ENCODE data around the gene PPIF. TPM values are rescaled to one million over a fixed set of nuclear protein-coding genes. Genes with fewer than 3 reads are reported as not detected.

PPIF gene
- total and polyA plus RNA-seq, 2 donors (not counting 1 experiment from before 2014, with no cell fraction given), result 50.4 to 100 TPM

- Mint-ChIP-seq H3K9me3 (ENCODE audit: insufficient read depth) (no peaks in the 10 kb centered on the region), H3K27ac (no peak overlapping the region), H3K27me3 (no peaks in the 10 kb centered on the region), H3K4me1 (no peaks in the 10 kb centered on the region), H3K4me3 (no peak overlapping the region)
- Histone ChIP-seq H3K27ac (ENCODE audit: low read length in 2 of 2) (no peak overlapping the region), H3K79me2 (ENCODE audit: control insufficient read depth, insufficient read depth, low read length) (no peaks in the 10 kb centered on the region), H3K4me2 (replicated peaks; ENCODE audit: low read depth, low read length, poor library complexity, severe bottlenecking) (no peak overlapping the region), H3K4me3 (ENCODE audit: control extremely low read depth in 1 of 5, extremely low read depth in 1 of 5, insufficient read depth in 1 of 5, low read depth in 2 of 5, low read length in 4 of 5) (no peak overlapping the region), H3K36me3 (replicated peaks in 1 of 2; ENCODE audit: control extremely low read depth in 1 of 2, control insufficient read depth in 1 of 2, extremely low read depth in 1 of 2, insufficient read depth in 2 of 2, low read length in 1 of 2) (no peaks in the 10 kb centered on the region), H3K27me3 (replicated peaks in 1 of 4; ENCODE audit: control extremely low read depth in 1 of 4, control insufficient read depth in 3 of 4, insufficient read depth in 4 of 4, low read length in 3 of 4) (peaks cover 0 to 4% (median 1%) of the 10 kb centered on the region in 4 experiments), H3K9ac (ENCODE audit: low read length) (no peak overlapping the region), H4K20me1 (ENCODE audit: control insufficient read depth, insufficient read depth, low read length, poor library complexity, severe bottlenecking) (no peaks in the 10 kb centered on the region), H2AFZ (ENCODE audit: insufficient read depth, low read depth, low read length, poor library complexity, severe bottlenecking) (no peak overlapping the region), H3K9me3 (ENCODE audit: control extremely low read depth in 1 of 3, control insufficient read depth in 2 of 3, insufficient read depth in 1 of 3, low read length in 2 of 3) (no peaks in the 10 kb centered on the region), H3K4me1 (ENCODE audit: control insufficient read depth in 2 of 2, insufficient read depth in 2 of 2, low read length in 2 of 2) (no peaks in the 10 kb centered on the region)
- DNase-seq (no peak), ATAC-seq (ENCODE audit: low read depth) (no peak)
- no peak for TF ChIP-seq EZH2 (IDR thresholded peaks at IDR 0.05; ENCODE audit: borderline replicate concordance, insufficient read depth, low read depth, low read length, poor library complexity, severe bottlenecking)
- WGBS (ENCODE audit: insufficient coverage), result 92% methylated on average over 22 of the region's 23 CpGs
- intact Hi-C loops (cut with micrococcal nuclease), result no loop called here
- CTCF ChIA-PET, result interaction anchor here (1.5 kb wide), 1 partner anchor 26 kb away, joined by 4 read pairs; no protein-coding TSS in a partner anchor
- POLR2A ChIA-PET, result no interaction called here
These were observed 54.0 kb downstream of the PPIF start for GRCh38 chr10:79401015-79401921.

- Mint-ChIP-seq H3K27me3 (no peaks in the 10 kb centered on the region), H3K27ac (no peak overlapping the region), H3K4me1 (no peaks in the 10 kb centered on the region), H3K9me3 (ENCODE audit: insufficient read depth) (no peaks in the 10 kb centered on the region), H3K4me3 (no peak overlapping the region)
- 93% methylated on average over 6 of the region's 7 CpGs for WGBS (ENCODE audit: insufficient coverage)
- Histone ChIP-seq H3K79me2 (ENCODE audit: control insufficient read depth, insufficient read depth, low read length) (no peaks in the 10 kb centered on the region), H3K27ac (ENCODE audit: low read length in 2 of 2) (no peak overlapping the region), H4K20me1 (ENCODE audit: control insufficient read depth, insufficient read depth, low read length, poor library complexity, severe bottlenecking) (no peaks in the 10 kb centered on the region), H3K4me1 (ENCODE audit: control insufficient read depth in 2 of 2, insufficient read depth in 2 of 2, low read length in 2 of 2) (no peaks in the 10 kb centered on the region), H3K36me3 (replicated peaks in 1 of 2; ENCODE audit: control extremely low read depth in 1 of 2, control insufficient read depth in 1 of 2, extremely low read depth in 1 of 2, insufficient read depth in 2 of 2, low read length in 1 of 2) (no peaks in the 10 kb centered on the region), H3K4me2 (replicated peaks; ENCODE audit: low read depth, low read length, poor library complexity, severe bottlenecking) (no peak overlapping the region), H3K4me3 (ENCODE audit: control extremely low read depth in 1 of 5, extremely low read depth in 1 of 5, insufficient read depth in 1 of 5, low read depth in 2 of 5, low read length in 4 of 5) (no peak overlapping the region), H2AFZ (ENCODE audit: insufficient read depth, low read depth, low read length, poor library complexity, severe bottlenecking) (no peak overlapping the region), H3K27me3 (replicated peaks in 1 of 4; ENCODE audit: control extremely low read depth in 1 of 4, control insufficient read depth in 3 of 4, insufficient read depth in 4 of 4, low read length in 3 of 4) (peaks cover 0 to 4% (median 1%) of the 10 kb centered on the region in 4 experiments), H3K9ac (ENCODE audit: low read length) (no peak overlapping the region), H3K9me3 (ENCODE audit: control extremely low read depth in 1 of 3, control insufficient read depth in 2 of 3, insufficient read depth in 1 of 3, low read length in 2 of 3) (no peaks in the 10 kb centered on the region)
- intact Hi-C loops (cut with micrococcal nuclease), result no loop called here
- no peak for DNase-seq
- ATAC-seq (ENCODE audit: low read depth), result no peak
- ChIA-PET CTCF (interaction anchor here (0.8 to 1.1 kb wide), 2 partner anchors 30 to 85 kb away, joined by 3 read pairs; no protein-coding TSS in a partner anchor), POLR2A (no interaction called here)
- TF ChIP-seq CTCF (IDR thresholded peaks at IDR 0.05) (no peak), EZH2 (IDR thresholded peaks at IDR 0.05; ENCODE audit: borderline replicate concordance, insufficient read depth, low read depth, low read length, poor library complexity, severe bottlenecking) (no peak)
These were observed 55.3 kb downstream of the PPIF start for GRCh38 chr10:79402625-79402946.
